NCI-H748 treated with DMSO at 0.1 percent for 48 hours (cell line): Measurements from ENCODE around the gene CFAP61.

ENCODE experiments used
- DNase-seq: peaks from one replicate; lab custom pipeline; 2025; lab: John Stamatoyannopoulos, UW

CFAP61 gene

DNA sequence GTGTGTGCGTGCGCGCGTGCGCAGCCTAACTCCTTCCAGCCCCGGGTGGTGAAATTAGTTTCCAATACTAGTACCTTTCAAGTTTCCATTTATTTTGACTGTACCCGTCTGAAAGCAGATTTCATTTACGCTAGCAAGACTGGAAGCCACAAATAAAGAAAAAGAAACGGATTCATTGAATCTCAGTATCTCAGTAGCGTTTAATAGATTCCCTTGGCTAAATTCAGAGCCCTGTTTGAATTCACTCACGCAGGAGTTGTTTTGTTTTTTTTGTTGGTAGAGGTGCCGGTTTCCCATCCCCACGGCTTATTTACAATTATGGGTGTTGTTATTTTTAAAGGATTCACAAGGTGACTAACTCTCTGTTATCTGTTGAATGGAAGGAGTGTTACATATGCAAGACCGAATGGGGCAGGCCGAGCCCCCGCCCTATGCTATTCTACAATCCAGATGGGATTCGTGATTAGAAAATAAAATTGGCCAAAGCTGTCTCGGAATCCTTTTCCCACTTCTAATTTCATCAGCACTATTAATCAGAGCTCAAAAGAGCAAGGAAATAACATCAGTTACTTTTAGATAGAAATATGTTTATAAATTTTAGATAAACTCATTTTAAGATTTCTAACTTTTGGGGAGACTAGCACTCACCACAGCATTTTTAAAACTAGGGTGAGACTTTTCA lies 313.3 kb downstream of the CFAP61 start:
- DNase-seq = peak; percentile 65

DNA sequence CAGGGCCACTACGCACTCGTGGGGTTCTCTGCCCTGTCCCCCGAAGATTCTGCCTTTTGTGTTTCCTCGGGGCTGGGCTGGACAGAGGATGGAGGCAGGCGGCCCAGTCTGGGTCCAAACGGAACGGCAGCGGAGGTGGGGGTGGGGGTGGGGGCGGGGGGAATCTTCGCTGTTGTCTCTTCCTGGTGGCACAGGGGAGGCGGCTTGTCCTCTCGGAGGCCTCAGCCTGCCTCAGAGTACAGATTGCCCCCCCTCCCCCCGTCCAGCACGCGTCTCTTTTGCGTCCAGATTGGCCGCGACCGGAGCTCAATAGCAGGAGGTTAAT lies 314.2 kb downstream of the CFAP61 start:
- peak; percentile 97 for DNase-seq

DNA sequence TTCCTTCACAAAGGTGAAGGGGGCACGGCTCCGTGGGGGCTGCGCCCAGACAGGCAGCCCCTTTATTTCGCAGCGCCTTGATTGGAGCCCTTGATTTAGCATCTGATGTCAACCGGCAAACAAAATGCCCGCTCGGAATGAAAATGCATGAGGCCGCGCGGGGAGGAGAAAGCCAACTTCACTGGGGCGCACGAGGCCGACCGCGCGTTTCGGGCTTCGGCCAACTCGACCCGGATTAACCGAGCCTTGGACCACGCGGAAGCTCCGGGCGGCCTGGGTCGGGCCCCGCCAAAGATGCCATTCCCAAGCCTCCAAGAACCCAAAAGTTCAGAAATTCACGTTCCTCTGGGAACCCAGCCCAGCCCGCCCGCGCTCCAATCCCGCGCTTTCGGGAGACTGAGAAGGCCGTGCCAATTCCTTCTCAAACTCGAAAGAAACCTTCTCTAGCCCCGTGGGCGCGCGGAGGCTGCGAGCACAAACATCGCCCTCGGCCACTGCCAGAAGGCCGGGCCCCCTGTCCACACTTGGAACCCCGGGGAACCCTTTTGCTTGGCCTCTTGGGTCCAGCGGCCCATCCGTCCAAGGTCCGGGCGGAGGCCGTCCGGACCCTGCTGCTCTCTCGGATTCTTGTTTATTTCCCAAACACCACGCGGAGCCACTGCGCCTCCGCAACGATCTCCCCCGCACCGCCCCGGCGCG lies 314.7 kb downstream of the CFAP61 start:
- peak; percentile 97 for DNase-seq

DNA sequence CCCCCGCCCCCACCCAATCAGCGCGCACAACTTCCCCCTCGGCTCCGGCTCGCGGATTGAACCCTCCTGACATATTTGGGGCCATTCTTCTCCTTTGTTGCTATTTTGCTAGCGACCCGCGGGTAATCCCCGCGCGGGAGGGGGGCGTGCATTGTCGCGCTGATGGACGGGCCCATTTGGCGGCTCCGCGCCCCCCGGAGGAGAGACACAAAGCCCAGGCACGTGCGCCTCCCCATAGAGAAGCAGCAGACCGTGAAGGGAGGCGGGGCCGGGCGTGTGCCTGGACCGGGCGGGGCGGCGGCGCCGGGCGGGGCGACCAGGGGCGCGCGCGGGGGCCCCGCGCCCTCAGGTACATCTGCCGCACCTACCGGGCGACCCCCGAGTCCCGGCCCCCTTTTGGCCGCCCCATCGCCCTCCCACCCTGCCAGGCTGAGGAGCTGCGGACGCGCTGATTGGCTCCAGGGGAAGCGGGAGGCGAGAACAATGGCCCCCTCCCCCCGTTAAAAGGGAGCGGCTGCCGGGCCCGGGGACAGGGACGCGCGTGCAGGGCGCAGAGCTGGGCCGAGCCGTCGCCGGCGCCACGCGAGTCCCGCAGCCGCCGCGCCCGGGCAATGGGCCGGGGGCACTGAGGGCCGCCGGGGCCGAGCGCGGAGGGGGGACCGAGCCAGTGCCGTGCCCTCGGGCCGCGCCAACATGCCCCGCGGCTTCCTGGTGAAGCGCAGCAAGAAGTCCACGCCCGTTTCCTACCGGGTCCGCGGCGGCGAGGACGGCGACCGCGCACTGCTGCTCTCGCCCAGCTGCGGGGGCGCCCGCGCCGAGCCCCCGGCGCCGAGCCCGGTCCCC lies 315.5 kb downstream of the CFAP61 start, which contains the start of gene INSM1:
TSS of gene INSM1 (plus strand) at position 530 of the 843 bp plus-strand sequence. CDS start at position 694, 164 bp downstream.
- peak; percentile 100 for DNase-seq

DNA sequence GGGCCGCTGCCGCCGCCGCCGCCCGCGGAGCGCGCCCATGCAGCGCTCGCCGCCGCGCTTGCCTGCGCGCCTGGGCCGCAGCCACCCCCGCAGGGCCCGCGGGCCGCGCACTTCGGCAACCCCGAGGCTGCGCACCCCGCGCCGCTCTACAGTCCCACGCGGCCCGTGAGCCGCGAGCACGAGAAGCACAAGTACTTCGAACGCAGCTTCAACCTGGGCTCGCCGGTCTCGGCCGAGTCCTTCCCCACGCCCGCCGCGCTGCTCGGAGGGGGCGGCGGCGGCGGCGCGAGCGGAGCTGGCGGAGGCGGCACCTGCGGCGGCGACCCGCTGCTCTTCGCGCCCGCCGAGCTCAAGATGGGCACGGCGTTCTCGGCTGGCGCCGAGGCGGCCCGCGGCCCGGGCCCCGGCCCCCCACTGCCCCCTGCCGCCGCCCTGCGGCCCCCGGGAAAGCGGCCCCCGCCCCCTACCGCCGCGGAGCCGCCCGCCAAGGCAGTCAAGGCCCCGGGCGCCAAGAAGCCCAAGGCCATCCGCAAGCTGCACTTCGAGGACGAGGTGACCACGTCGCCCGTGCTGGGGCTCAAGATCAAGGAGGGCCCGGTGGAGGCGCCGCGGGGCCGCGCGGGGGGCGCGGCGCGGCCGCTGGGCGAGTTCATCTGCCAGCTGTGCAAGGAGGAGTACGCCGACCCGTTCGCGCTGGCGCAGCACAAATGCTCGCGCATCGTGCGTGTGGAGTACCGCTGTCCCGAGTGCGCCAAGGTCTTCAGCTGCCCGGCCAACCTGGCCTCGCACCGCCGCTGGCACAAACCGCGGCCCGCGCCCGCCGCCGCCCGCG lies 316.3 kb downstream of the CFAP61 start:
- DNase-seq = peak; percentile 42

DNA sequence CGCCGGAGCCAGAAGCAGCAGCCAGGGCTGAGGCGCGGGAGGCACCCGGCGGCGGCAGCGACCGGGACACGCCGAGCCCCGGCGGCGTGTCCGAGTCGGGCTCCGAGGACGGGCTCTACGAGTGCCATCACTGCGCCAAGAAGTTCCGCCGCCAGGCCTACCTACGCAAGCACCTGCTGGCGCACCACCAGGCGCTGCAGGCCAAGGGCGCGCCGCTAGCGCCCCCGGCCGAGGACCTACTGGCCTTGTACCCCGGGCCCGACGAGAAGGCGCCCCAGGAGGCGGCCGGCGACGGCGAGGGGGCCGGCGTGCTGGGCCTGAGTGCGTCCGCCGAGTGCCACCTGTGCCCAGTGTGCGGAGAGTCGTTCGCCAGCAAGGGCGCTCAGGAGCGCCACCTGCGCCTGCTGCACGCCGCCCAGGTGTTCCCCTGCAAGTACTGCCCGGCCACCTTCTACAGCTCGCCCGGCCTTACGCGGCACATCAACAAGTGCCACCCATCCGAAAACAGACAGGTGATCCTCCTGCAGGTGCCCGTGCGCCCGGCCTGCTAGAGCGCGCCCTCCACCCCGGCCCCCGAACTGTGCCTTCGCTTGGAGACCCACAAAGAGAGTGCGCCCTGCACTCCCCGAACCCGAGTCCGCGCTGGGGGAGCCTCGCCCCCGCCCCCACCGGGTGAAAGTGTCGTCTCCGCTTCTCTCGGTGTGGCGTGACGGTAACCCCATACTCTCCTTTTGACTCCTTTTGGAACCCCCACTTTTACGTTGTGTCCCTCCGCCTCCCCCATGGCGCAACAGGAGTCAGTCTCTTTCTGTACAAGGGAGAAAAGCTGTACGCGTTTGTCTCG lies 317.1 kb downstream of the CFAP61 start:
- DNase-seq = peak; percentile 74

DNA sequence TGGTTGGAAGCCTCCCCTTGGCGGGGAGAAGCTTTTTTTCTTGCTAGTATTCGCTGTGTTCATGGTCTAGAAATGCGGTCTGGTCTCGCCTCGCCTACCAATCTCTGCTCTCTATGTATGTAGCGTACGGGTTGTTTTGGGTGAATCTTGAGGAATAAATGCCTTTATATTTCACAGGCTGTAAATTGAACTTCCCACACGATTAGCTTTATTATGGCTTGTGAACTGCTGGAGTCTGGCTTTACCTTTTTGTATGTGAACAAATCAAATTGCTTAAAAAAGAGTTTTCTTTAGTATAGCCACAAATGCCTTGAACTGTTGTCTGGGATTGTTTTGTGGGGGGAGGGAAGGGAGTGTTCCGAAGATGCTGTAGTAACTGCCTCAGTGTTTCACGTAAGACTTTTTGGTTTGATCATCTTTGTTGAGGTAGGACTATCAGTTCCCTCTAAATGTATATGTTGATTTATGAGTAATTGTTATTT lies 317.8 kb downstream of the CFAP61 start:
- peak; percentile 58 for DNase-seq

DNA sequence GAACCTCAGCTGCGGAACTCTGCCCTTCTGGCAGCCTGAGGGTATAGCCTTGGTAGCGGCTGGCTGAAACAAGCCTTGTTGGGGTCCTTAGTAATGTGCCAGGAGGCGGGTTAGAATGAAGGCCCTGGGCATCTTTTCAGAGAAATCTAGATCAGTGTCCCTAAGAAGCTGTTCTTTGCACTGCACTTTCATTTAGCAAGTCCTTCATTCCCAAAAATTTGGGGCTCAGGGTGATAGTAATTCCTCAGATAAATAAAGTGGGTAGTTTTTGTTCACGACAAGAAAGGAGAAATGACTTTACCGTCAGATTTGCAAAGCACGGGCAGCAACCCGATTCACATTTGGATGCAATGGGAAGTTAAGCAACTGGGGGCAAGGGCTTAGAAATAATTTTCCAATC lies 318.8 kb downstream of the CFAP61 start:
- DNase-seq = peak; percentile 45

DNA sequence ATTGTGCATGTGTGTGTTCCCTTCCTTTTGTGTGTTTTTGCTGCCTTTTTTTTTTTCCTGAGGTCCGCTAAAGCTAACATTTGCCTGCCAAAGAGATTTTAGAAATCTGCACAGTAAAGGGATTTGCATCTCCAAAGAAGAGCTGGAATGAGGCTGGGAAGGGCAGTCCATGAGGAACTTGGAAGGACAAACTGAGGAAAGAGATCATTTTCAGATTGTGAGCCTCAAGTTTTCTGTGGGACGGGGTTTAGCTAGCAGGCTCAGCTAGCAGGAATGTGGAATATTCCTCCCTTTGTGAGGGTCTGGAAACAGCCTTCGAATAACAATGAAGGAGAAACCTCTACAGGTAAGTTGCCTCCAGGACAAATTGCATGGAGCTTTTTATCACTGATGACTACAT lies 319.3 kb downstream of the CFAP61 start:
- DNase-seq = no peak

DNA sequence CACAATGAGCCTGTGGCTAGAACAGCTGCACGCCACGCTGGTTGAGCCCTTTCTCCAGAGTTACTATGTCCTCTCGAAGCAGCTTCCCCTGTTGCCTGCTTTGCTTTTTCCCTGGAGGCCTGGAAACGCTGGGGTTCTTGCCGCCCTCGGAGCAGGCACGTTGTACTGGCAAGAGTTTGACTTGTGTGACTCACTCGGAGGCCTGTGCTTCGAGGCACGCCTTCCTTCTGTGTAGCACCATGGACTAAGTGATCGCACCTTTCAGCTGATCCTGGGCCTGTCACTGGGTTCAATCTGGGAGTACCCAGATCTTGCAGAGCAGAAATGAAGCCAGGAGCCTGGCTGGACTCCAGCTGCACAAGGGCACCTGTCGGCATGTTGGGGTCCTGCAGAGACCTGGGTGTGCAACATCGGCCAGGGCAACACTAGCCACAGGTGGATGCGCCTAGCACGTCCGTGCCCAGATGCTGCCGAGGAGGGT lies 320.8 kb downstream of the CFAP61 start:
- no peak for DNase-seq

DNA sequence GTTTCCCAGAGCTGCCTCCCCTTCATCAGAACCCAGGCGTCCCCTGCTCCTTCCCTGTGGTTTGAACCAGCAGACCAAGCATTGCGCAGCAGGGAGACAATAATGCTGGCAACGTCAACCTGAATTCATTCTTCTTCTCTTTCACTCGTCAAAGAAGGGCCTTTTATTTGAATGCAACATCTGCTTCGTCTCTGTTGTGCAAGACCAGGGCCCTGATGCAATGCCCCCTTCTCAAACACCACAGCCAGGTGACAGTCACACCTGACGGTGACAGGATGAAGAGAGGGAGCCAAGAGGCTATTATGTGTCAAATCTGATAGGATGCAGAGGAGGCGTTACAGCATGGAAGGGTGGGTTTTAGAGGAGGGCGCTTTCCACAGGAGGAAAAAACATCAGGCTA lies 323.5 kb downstream of the CFAP61 start:
- peak; percentile 96 for DNase-seq

DNA sequence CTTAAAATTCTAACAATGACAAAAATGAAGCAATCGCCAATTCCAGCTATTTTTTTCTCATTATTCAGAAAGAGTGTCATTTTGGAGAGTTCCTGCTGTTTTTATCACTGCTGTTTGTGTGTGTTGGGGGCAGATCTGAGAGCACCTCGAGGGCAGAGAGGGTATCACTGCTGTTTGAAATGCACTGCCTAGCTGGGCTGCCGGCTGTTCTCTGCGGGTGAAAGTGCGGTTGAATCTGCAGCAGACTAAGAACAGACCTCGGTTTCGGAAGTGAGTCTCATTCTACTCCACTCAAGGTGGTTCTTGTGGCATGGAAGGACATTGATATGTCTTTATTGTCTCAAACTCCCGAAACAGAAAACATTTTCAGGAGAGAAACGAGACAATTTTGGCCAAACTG lies 333.9 kb downstream of the CFAP61 start:
- DNase-seq = no peak

DNA sequence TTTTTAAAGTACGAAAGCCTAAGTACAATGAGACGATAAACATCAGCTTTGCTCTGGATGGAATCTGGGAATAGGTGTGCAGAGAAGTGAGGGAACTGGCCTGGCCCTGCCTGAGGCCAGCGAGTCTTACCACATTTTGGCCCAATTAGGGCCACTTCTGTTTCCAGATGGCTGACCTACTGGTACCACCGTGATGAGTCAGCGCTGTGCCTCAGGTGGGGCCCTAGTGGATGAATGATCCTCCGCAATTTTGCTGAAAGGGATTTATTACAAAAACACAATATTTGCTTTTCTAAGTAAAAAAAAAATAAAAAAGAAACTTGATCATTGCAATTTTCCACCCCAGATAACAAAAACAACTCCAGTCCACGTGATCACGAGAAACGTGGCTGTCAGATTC lies 338.1 kb downstream of the CFAP61 start:
- DNase-seq = no peak

DNA sequence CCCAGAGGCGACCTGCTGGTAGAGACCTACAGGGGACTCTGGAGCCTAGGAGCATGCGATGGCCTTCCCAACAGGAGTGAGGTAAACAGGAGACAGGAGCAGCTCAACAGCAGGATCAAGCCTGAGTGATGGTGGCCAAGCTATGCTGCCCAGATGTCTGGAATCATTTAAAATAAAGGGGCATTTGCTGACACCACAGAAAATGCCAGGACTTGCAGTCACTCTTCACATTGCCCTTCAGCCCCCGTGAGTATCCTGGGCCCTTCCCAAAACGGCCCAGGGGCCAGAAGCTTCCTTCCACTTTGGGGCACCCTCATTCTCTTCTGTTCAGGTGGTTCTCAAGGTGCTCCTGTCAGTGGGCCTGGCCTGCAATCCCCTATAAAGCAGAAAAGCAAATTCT lies 338.8 kb downstream of the CFAP61 start:
- DNase-seq = no peak

DNA sequence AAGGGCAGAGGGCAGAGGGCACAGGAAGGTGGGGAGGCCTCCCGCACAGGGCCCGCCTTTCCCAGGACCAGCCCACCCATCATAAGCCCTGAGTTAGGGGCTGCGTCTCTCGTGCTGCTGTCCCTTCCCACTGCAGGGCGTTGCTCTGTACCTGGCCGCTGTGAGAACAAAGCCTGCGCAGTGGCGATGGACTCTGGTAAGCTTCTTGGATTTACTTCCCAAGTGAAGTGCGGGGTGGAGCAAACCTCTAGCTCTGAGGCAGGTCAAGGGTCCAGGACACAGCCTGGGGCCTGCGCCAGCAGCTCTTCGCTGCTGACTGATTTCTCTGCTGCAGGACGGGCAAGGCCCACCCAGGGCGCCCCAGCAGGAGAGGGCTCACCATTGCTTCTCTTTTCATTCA lies 339.4 kb downstream of the CFAP61 start:
- DNase-seq = no peak

DNA sequence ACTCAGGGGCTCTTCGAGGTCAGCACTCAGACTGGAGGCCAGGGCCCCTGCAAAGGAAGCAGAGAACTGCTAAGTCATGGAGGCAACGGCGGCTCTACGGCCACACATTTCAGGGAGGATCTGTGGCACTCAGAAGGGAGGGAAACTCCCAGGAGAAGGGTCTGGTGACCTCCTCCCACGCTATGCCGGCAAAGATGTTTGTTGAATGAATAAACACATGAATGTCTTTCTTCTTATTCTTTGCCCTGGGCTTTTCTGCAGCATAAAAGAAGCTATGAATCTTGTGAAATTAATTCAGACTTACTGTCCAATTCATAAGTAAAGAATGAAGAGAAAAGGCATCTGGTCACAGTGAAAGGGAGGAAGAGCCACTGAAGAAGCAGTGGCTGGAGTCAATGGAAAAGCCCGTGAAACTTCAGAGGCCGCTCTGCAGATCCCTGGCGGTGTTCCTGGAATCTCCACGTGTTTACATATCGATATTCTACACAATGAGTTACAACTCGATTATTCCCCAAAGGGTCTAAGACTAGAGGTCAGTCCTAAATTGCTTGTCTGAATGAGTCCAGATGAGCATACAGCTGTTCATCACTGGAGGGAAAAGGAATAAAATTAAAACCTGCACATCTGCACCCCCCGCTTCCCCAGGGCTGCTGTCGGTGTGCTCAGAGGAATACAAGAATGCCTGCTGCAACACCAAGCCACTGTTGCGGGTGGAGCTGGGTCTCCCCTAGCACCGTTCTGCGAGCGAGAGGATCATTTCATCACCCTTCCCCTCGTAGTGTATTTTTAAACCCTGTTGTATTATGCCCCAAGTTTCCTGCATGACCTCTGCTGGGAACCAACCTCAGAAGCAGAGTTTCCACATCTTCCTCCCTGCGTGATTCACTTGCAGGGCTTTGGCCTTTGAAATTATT lies 341.1 kb downstream of the CFAP61 start:
- DNase-seq = no peak

DNA sequence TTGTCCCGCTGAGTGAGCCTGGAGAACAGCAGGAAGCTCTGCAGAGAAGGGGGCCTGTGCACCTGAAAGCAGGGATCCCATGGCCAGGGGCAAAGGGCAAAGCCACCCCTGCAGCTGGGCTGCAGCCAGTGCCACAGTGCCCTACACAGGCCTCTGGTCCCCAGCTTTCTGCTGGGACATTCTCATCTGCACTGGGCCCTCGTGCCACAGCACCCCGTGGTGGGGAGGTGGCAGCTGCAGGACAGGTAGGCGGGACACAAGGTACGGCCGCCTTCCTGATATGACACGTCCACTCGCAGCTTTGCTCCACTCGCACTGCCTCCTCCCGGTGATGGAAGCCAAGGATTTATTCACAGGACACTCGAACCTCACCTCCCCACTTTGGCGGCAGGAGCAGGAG lies 342.8 kb downstream of the CFAP61 start:
- no peak for DNase-seq

DNA sequence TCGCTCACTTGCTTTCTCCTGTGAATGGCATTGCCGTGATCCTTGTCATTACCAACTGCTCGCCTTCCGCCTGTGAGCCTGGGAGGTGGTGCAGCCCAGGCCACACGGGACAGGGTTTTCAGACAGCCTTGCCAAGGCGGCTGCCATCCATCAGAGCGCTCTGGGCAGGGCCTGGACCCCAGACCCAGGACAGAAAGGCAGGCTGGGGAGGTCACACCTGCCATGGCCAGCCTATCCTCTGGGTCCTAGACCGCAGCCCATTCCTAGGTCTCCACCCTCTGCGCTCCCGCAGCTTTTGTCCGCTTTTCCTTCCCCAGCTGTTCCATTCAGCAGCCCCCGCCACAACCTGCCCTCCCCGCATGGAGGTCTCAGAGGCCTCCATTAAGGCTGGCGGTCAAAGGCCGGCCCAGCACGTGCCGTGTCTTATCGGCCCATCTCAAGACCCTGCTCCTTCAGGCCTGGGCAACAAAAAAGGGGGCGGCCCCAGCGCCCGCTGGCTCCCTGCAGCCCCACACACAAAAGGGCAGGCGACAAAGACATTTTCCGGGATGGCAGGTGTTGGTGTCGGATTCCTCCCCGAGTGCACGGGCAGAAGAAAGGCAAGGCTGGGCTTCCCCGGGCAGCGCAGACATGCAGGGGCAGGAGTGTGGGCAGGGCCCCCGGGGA lies 343.7 kb downstream of the CFAP61 start:
- DNase-seq = peak; percentile 84

DNA sequence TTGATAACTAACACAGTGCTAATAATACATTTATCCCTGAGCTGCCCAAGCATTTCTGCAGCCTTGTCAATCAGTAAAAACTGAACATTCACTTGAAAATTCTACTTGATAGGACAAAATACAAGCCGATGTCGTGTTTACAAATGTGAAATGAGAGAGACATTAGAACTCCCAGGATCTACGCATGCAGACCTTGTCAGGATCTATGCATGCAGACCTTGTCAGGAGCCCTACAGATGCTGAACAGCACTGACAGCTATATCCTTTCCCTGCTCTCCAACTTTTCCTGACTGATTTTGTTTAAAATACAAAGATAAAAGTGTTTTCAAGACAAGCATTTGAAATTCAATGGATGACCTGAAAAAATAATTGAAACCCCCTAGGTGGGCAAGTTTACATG lies 344.5 kb downstream of the CFAP61 start:
- DNase-seq = no peak
